ENCODE data around the gene ZDHHC21. TPM values are rescaled to one million over a fixed set of nuclear protein-coding genes. Genes with fewer than 3 reads are reported as not detected.

Gene ZDHHC21
- total RNA-seq, 1 donor from 2014 or later, result 11.2 TPM

Other genes with a start within 250 kb of the ZDHHC21 start
- gene CER1, start 29.3 kb upstream of the ZDHHC21 start, total RNA-seq, result not detected in 2 replicates
- gene FREM1, start 217.0 kb upstream of the ZDHHC21 start, total RNA-seq, result not detected in 2 replicates